Osteocyte (in vitro differentiated cells): ENCODE results near the gene GNPTAB. TPM values are rescaled to one million over a fixed set of nuclear protein-coding genes. Genes with fewer than 3 reads are reported as not detected.

Experiments
- DNase-seq: peaks from one replicate; pipeline ENCODE4 v3.0.0; 2021; ENCODE audit warnings: mixed read lengths; ENCODE audit not compliant: unreplicated experiment; ENCODE audit errors: extremely low spot score
- H3K27ac Mint-ChIP-seq: one replicate; pipeline ENCODE4 v1.8.0; 2021; ENCODE audit warnings: mild to moderate bottlenecking, mixed read lengths; ENCODE audit not compliant: unreplicated experiment
- H3K27me3 Mint-ChIP-seq: one replicate; pipeline ENCODE4 v1.8.0; 2021; ENCODE audit warnings: mixed read lengths; ENCODE audit not compliant: unreplicated experiment
- H3K36me3 Mint-ChIP-seq: one replicate; pipeline ENCODE4 v1.8.0; 2021; ENCODE audit warnings: mixed read lengths; ENCODE audit not compliant: unreplicated experiment
- H3K4me1 Mint-ChIP-seq: one replicate; pipeline ENCODE4 v1.8.0; 2021; ENCODE audit warnings: mixed read lengths; ENCODE audit not compliant: unreplicated experiment
- H3K4me3 Mint-ChIP-seq: one replicate; pipeline ENCODE4 v1.8.0; 2021; ENCODE audit warnings: mild to moderate bottlenecking, moderate library complexity, mixed read lengths; ENCODE audit not compliant: unreplicated experiment
- H3K9me3 Mint-ChIP-seq: one replicate; pipeline ENCODE4 v1.8.0; 2021; ENCODE audit warnings: mixed read lengths; ENCODE audit not compliant: unreplicated experiment
- CTCF ChIP-seq: fragments of 200-600 bp; sonication (generic); IDR thresholded peaks from 2 replicates; pipeline ENCODE4 v1.5.0; 2021; ENCODE audit warnings: antibody characterized with exemption, mild to moderate bottlenecking, moderate library complexity
- total RNA-seq: library from RNA; stranded (reverse); gene quantifications from 2 replicates; pipeline ENCODE4 v1.2.1, GENCODE V29; 2021

Gene GNPTAB
- total RNA-seq, 1 donor from 2014 or later, result 25.8 TPM

- Mint-ChIP-seq H3K27ac (no peak overlapping the region), H3K9me3 (no peaks in the 10 kb centered on the region)
Observed at GRCh38 chr12:101838628-101839323, 8.0 kb upstream of the GNPTAB start.

GRCh38 chr12:101832030-101832429 lies 1.3 kb upstream of the GNPTAB start:
- Mint-ChIP-seq H3K27me3 (no peaks in the 10 kb centered on the region), H3K4me1 (peaks cover 15% of the 10 kb centered on the region), H3K36me3 (no peaks in the 10 kb centered on the region), H3K9me3 (no peaks in the 10 kb centered on the region), H3K27ac (no peak overlapping the region), H3K4me3 (no peak overlapping the region)
- no peak for TF ChIP-seq CTCF
- no peak for DNase-seq

More at GRCh38 chr12:101838628-101839323, 8.0 kb upstream of the GNPTAB start:
- no peaks in the 10 kb centered on the region for H3K36me3 Mint-ChIP-seq
- DNase-seq, result no peak
- H3K4me1 Mint-ChIP-seq, result peaks cover 2% of the 10 kb centered on the region
- H3K4me3 Mint-ChIP-seq, result no peak overlapping the region
- TF ChIP-seq CTCF, result no peak
- peaks cover 3% of the 10 kb centered on the region for H3K27me3 Mint-ChIP-seq

GRCh38 chr12:101829639-101830366 lies 956 bp downstream of the GNPTAB start:
- H3K27me3 Mint-ChIP-seq, result no peaks in the 10 kb centered on the region
- no peak for TF ChIP-seq CTCF
- no peak for DNase-seq
- peak overlapping the region; percentile 75 for H3K27ac Mint-ChIP-seq
- no peaks in the 10 kb centered on the region for H3K36me3 Mint-ChIP-seq
- H3K9me3 Mint-ChIP-seq, result no peaks in the 10 kb centered on the region
- H3K4me3 Mint-ChIP-seq, result peak overlapping the region; percentile 92
- H3K4me1 Mint-ChIP-seq, result peaks cover 15% of the 10 kb centered on the region

GRCh38 chr12:101828463-101829196 lies 2.1 kb downstream of the GNPTAB start:
- Mint-ChIP-seq H3K27ac (no peak overlapping the region), H3K27me3 (no peaks in the 10 kb centered on the region), H3K36me3 (no peaks in the 10 kb centered on the region), H3K4me3 (no peak overlapping the region), H3K4me1 (peaks cover 17% of the 10 kb centered on the region), H3K9me3 (no peaks in the 10 kb centered on the region)
- no peak for TF ChIP-seq CTCF
- DNase-seq, result no peak
